HL-60 (cell line): ENCODE measurements around the gene SYTL2.
A peak's percentile ranks its signal among the peaks of the same experiment; 100 is the strongest.
"Not testable (repeated sequence)": the region's sequence is repeated elsewhere in the genome, so short reads cannot be mapped to it uniquely, and the experiment has no call there.

ENCODE experiments used
- DNase-seq, 2 experiments: peaks; one replicate each; pipeline ENCODE4 v3.0.0-alpha.2; 2010 to 2020; ENCODE audit warnings: low read depth in 1 of 2, low spot score in 1 of 2
- H3K27ac ChIP-seq: fragments of 250-450 bp; sonication (Bioruptor Pico); replicated peaks from 2 replicates; pipeline ENCODE4 v1.5.1; 2020; ENCODE audit warnings: mild to moderate bottlenecking, moderate library complexity
- H3K27me3 ChIP-seq: fragments of 250-450 bp; sonication (Bioruptor Pico); 2 replicates; pipeline ENCODE4 v1.5.1; 2021; ENCODE audit warnings: mild to moderate bottlenecking, moderate library complexity; ENCODE audit not compliant: insufficient read depth, poor library complexity, severe bottlenecking
- H3K4me3 ChIP-seq: replicated peaks from 2 replicates; pipeline ENCODE4 v1.5.1; 2011; ENCODE audit warnings: mild to moderate bottlenecking, control low read depth, low read length; ENCODE audit not compliant: insufficient read depth
- CTCF ChIP-seq: IDR thresholded peaks from one replicate; pipeline ENCODE4 v1.5.1; 2011; ENCODE audit warnings: low read length, control low read depth, inconsistent platforms; ENCODE audit not compliant: insufficient read depth
- GABPA ChIP-seq: IDR thresholded peaks from 2 replicates; pipeline ENCODE4 v1.6.1; 2012; ENCODE audit warnings: low read depth
- POLR2AphosphoS5 ChIP-seq: IDR thresholded peaks from 2 replicates; pipeline ENCODE4 v1.6.1; 2012; ENCODE audit warnings: low read depth
- REST ChIP-seq: IDR thresholded peaks from 2 replicates; pipeline ENCODE4 v1.6.1; 2012; ENCODE audit warnings: low read depth; ENCODE audit not compliant: insufficient replicate concordance
- SPI1 ChIP-seq: IDR thresholded peaks from 2 replicates; pipeline ENCODE4 v1.6.1; 2012; ENCODE audit warnings: low read depth, mild to moderate bottlenecking, borderline replicate concordance

The SYTL2 gene

GRCh38 chr11:85656777-85657176 is 154.2 kb downstream of the SYTL2 start:
- TF ChIP-seq SPI1, result no peak
- no peak; the same call in 1 of the 2 replicates for TF ChIP-seq POLR2AphosphoS5
- no peak for TF ChIP-seq CTCF
- no peak for TF ChIP-seq GABPA
- TF ChIP-seq REST, result no peak
- no peak overlapping the region for H3K27ac ChIP-seq
- H3K4me3 ChIP-seq, result no peak overlapping the region
- H3K27me3 ChIP-seq, result no peaks in the 10 kb centered on the region
- DNase-seq, result no peak

GRCh38 chr11:85654343-85654742 is 156.6 kb downstream of the SYTL2 start:
- DNase-seq, H3K27ac ChIP-seq, H3K4me3 ChIP-seq, H3K27me3 ChIP-seq: not testable (repeated sequence)

GRCh38 chr11:85652786-85653447 is 158.0 kb downstream of the SYTL2 start:
- TF ChIP-seq POLR2AphosphoS5, result no peak; the same call in 1 of the 2 replicates
- peak; percentile 40 for TF ChIP-seq SPI1
- no peak for DNase-seq
- no peaks in the 10 kb centered on the region for H3K27me3 ChIP-seq
- no peak overlapping the region for H3K4me3 ChIP-seq
- H3K27ac ChIP-seq, result no peak overlapping the region

GRCh38 chr11:85651118-85651517 is 159.8 kb downstream of the SYTL2 start:
- no peak overlapping the region for H3K4me3 ChIP-seq
- no peak for DNase-seq
- H3K27me3 ChIP-seq, result no peaks in the 10 kb centered on the region
- H3K27ac ChIP-seq, result no peak overlapping the region
- TF ChIP-seq POLR2AphosphoS5 (no peak), SPI1 (no peak), CTCF (no peak), REST (no peak), GABPA (no peak)
